GM12878 (cell line): ENCODE data around the gene SMAD2. TPM values are rescaled to one million over a fixed set of nuclear protein-coding genes. Genes with fewer than 3 reads are reported as not detected.

Source experiments
- ATAC-seq: fragments of 200-7000 bp; cut with Tn5 transposase; 3 replicates; pipeline ENCODE4 v1.9.1; 2020; ENCODE audit warnings: mild to moderate bottlenecking, moderate library complexity
- BruUV-seq: library from RNA; stranded (reverse); fragments of 400-500 nt; replicated peaks from 2 replicates; lab custom pipeline; 2021; lab: Mats Ljungman, UMichigan
- CTCF ChIA-PET: fragments of 300-600 bp; sonication (Branson Sonifier 250); formaldehyde crosslinking; extraction: SDS; loops from one replicate; lab custom pipeline; 2021; ENCODE audit warnings: inconsistent platforms; lab: Yijun Ruan, JAX
- POLR2A ChIA-PET: fragments of 350-600 bp; formaldehyde crosslinking; extraction: SDS; loops from one replicate; lab custom pipeline; 2021; ENCODE audit warnings: inconsistent platforms; lab: Charles Lee
- RAD21 ChIA-PET: fragments of 300-600 bp; sonication (Branson Sonifier 250); formaldehyde crosslinking; loops from one replicate; lab custom pipeline; 2023; ENCODE audit warnings: antibody characterized with exemption; ENCODE audit not compliant: unreplicated experiment; lab: Charles Lee
- SMC1A ChIA-PET: fragments of 300-600 bp; sonication (Branson Sonifier 250); formaldehyde crosslinking; loops from one replicate; lab custom pipeline; 2023; ENCODE audit not compliant: unreplicated experiment, uncharacterized antibody; lab: Charles Lee
- DNase-seq: peaks from one replicate; pipeline ENCODE4 v3.0.0-alpha.2; 2011; ENCODE audit warnings: low read depth, low spot score
- FAIRE-seq: peaks from 3 replicates; lab custom pipeline; 2011; peaks lifted over from hg19 to GRCh38; lab: Jason Lieb, UNC
- H2AFZ ChIP-seq: 2 replicates; pipeline ENCODE4 v1.6.0; 2011; ENCODE audit warnings: low read depth, low read length, control low read depth; ENCODE audit not compliant: control insufficient read depth
- H3K27ac ChIP-seq: 2 replicates; pipeline ENCODE4 v1.5.1; 2011; ENCODE audit warnings: control low read depth; ENCODE audit not compliant: control insufficient read depth, insufficient read depth
- H3K27me3 ChIP-seq, 2 experiments: replicated peaks in 1 of 2; 2 replicates each; pipeline versions ENCODE4 v1.6.0 to v1.6.1; 2011; ENCODE audit warnings: low read length in 1 of 2; ENCODE audit not compliant: control insufficient read depth in 2 of 2, insufficient read depth in 2 of 2
- H3K36me3 ChIP-seq, 2 experiments: 2 replicates each; pipeline ENCODE4 v1.5.1; 2011; ENCODE audit warnings: low read length in 1 of 2; ENCODE audit not compliant: control insufficient read depth in 2 of 2, insufficient read depth in 2 of 2
- H3K4me1 ChIP-seq: 2 replicates; pipeline ENCODE4 v1.6.1; 2011; ENCODE audit warnings: mild to moderate bottlenecking, low read length, moderate library complexity, mixed read lengths; ENCODE audit not compliant: control insufficient read depth, insufficient read depth
- H3K4me2 ChIP-seq: 2 replicates; pipeline ENCODE4 v1.6.0; 2011; ENCODE audit warnings: control low read depth; ENCODE audit not compliant: control insufficient read depth, insufficient read depth
- H3K4me3 ChIP-seq: fragments of 200-600 bp; sonication (generic); 2 replicates; pipeline ENCODE4 v1.5.1; 2016
- H3K79me2 ChIP-seq: 2 replicates; pipeline ENCODE4 v1.6.0; 2011; ENCODE audit warnings: low read length; ENCODE audit not compliant: control insufficient read depth, insufficient read depth
- H3K9ac ChIP-seq: 2 replicates; pipeline ENCODE4 v1.8.0; 2011; ENCODE audit warnings: low read length, control low read depth, mixed read lengths; ENCODE audit not compliant: control insufficient read depth, insufficient read depth
- H3K9me3 ChIP-seq: replicated peaks from 3 replicates; pipeline ENCODE4 v1.5.1; 2011; ENCODE audit warnings: mild to moderate bottlenecking, low read length; ENCODE audit not compliant: control insufficient read depth, insufficient read depth
- H4K20me1 ChIP-seq: 2 replicates; pipeline ENCODE4 v1.6.0; 2011; ENCODE audit not compliant: control insufficient read depth, insufficient read depth
- FOXM1 ChIP-seq: IDR thresholded peaks from 2 replicates; pipeline ENCODE4 v1.6.1; 2012; ENCODE audit warnings: low read depth, mild to moderate bottlenecking, inconsistent platforms, low read length, moderate library complexity
- MXI1 ChIP-seq: fragments of 150-350 bp; IDR thresholded peaks from 2 replicates; pipeline ENCODE4 v1.6.1; 2011; ENCODE audit warnings: low read depth, mild to moderate bottlenecking, inconsistent platforms, low read length, improper control_type of control experiment
- POU2F2 ChIP-seq: IDR thresholded peaks from 3 replicates; pipeline ENCODE4 v1.6.1; 2011; ENCODE audit warnings: low read depth, mild to moderate bottlenecking, low read length, borderline replicate concordance
- SP1 ChIP-seq: IDR thresholded peaks from one replicate; pipeline ENCODE4 v1.6.1; 2011; ENCODE audit warnings: low read depth, low read length
- SRF ChIP-seq, 2 experiments: IDR thresholded peaks; 2 replicates each; pipeline ENCODE4 v1.6.1; 2011; ENCODE audit warnings: low read depth in 2 of 2, low read length in 2 of 2, mild to moderate bottlenecking in 1 of 2, moderate library complexity in 1 of 2
- YY1 ChIP-seq: IDR thresholded peaks from 2 replicates; pipeline ENCODE4 v1.6.1; 2011; ENCODE audit warnings: low read depth, mild to moderate bottlenecking, low read length
- WGBS: methylation state at CpG from one replicate; pipeline ENCODE4 v1.1.6; 2016; ENCODE audit warnings: low lambda C conversion rate; ENCODE audit not compliant: insufficient replicate concordance, insufficient coverage; ENCODE audit errors: missing lambda C conversion rate; 5-methylcytosine and 5-hydroxymethylcytosine counted together
- in situ Hi-C: fragments of 300-500 bp; cut with MboI; formaldehyde crosslinking; loops from 9 replicates; pipeline ENCODE4 v1.14.3; 2018; ENCODE audit warnings: mixed read lengths
- intact Hi-C: fragments of 100-400 bp; cut with micrococcal nuclease; formaldehyde crosslinking; loops from one replicate; pipeline ENCODE4 v1.14.2; 2022; ENCODE audit not compliant: unreplicated experiment
- polyA plus RNA-seq, 11 experiments: library from polyadenylated mRNA; depleted of rRNA in 4 of 11; unstranded in 6 of 11; stranded (reverse) in 5 of 11; fragments of >200 nt; fragmentation: Nextera tagmentation in 4 of 11; fragmentation: Illumina TruSeq in 1 of 11; extraction: Ambion mirVana in 4 of 11; extraction: Trizol in 1 of 11; gene quantifications; 1 replicate in 1 of 11; 2 replicates in 10 of 11; pipeline versions ENCODE4 v1.2.1 to v1.2.3, GENCODE V29; 2011 to 2016; ENCODE audit warnings: inconsistent platforms in 2 of 11, missing spikeins in 2 of 11, low read depth in 1 of 11
- total RNA-seq, 4 experiments: library from RNA; depleted of rRNA in 3 of 4; stranded (reverse); fragments of >200 nt in 3 of 4; fragmentation: Illumina TruSeq in 1 of 4; extraction: Trizol in 1 of 4; gene quantifications; 2 replicates each; pipeline versions ENCODE4 v1.2.1 to v1.2.3, GENCODE V29; 2013 to 2021

The SMAD2 gene
- total and polyA plus RNA-seq, 10 of the 15 experiments (the other 5 are each of a cell fraction or from before 2014, with no cell fraction given) = 28.8 to 111 (median 65.8) TPM

DNA sequence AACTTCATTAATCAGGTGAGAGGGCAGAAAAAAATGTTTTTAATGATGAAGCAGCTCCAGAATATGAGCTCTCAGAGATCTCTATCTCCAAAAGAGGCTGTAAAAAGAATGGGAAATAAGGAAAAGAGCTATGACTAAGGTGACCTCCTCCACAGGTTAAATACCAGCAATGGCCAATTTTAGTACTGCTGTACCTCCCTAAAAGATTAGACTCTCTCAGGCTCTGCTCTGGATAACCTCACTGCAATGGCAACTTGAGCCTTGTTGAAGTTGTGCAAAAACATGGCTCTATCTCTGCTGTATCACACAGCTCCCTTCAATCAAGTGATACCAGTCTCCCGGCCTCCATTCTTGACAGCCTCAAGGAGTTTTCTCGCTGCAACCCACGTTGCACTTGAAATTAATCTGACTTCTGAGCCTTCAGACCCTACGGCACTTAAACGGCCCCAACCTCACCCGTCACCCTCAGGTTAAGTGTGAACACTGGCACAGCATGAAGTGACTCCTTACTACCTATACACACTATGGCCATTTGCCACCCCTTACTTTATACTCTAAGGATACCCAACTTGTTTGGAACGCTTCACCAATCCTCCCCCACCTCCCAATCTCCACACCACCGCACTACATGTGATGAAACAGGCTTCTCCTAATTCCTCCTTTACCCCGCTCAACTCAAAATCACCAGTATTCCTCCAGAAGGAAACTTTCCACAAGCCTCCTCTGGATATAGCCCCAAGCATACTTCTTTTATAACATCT is 36.3 kb downstream of the SMAD2 start:
- POLR2A ChIA-PET = interaction anchor here (1.7 kb wide), 1 partner anchor 9 kb away, joined by 7 read pairs; no protein-coding TSS in a partner anchor
- Histone ChIP-seq H3K27me3 (no peaks in the 10 kb centered on the region), H4K20me1 (no peaks in the 10 kb centered on the region; the same call in 1 of the 2 replicates), H3K4me1 (0 out of 2 replicates have a peak, but pooled peaks cover under 1% of the 10 kb centered on the region), H3K4me3 (no peak overlapping the region), H3K27ac (no peak overlapping the region), H3K4me2 (no peak overlapping the region), H3K9me3 (no peaks in the 10 kb centered on the region; the same call in 2 of the 3 replicates), H2AFZ (no peak overlapping the region), H3K36me3 (peaks cover 0 to 3% of the 10 kb centered on the region in 2 experiments; a peak in 3 of 4 replicates), H3K79me2 (peaks cover 29% of the 10 kb centered on the region), H3K9ac (no peak overlapping the region)
- CTCF ChIA-PET = interaction anchor here (0.6 to 1.3 kb wide), 3 partner anchors 9 to 27 kb away, joined by 3 to 6 read pairs (median 4); no protein-coding TSS in a partner anchor
- 98% methylated on average over 9 of the region's 9 CpGs for WGBS
- in situ Hi-C loops (no loop called here), intact Hi-C loops (no loop called here)
- no peak for TF ChIP-seq FOXM1
- no peak for TF ChIP-seq MXI1
- no peak for TF ChIP-seq SRF (IDR thresholded peaks at IDR 0.05; ENCODE audit: low read depth in 2 of 2, low read length in 2 of 2)
- DNase-seq = no peak
- no TSS peak for BruUV-seq
- SMC1A ChIA-PET = interaction anchor here (1.2 to 1.6 kb wide), 4 partner anchors 17 to 336 kb away, joined by 3 to 5 read pairs (median 4); no protein-coding TSS in a partner anchor
- RAD21 ChIA-PET = interaction anchor here (0.7 to 1.7 kb wide), 3 partner anchors 17 to 32 kb away, joined by 3 to 5 read pairs (median 3); no protein-coding TSS in a partner anchor
- ATAC-seq = no peak
- no peak for FAIRE-seq

DNA sequence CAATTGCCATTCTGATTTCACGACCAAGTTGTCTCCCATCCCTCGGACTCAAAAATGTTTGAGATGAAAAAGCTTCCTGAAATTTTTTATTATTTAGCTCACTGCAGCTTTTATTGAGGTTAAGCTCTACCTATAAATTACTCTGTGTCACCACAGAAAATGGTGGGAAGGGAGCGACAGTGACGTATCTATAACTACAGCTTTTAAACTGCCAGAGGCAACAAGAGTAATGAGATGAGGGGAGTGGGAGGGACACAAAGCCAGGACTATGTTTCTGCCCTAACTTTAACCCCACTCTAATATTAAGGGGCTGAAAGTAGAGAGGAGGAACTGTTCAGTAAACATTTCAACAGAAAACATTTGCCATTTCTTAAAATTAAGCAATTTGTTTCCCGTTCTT is 37.4 kb downstream of the SMAD2 start:
- no TSS peak for BruUV-seq
- Histone ChIP-seq H3K79me2 (peaks cover 19% of the 10 kb centered on the region), H3K27me3 (no peaks in the 10 kb centered on the region), H2AFZ (no peak overlapping the region), H3K9me3 (no peaks in the 10 kb centered on the region; the same call in 2 of the 3 replicates), H3K4me1 (peaks cover 6% of the 10 kb centered on the region; the same call in 1 of the 2 replicates), H3K36me3 (peaks cover 0 to 3% of the 10 kb centered on the region in 2 experiments), H3K9ac (no peak overlapping the region), H4K20me1 (no peaks in the 10 kb centered on the region; the same call in 1 of the 2 replicates), H3K4me2 (no peak overlapping the region), H3K27ac (no peak overlapping the region), H3K4me3 (no peak overlapping the region)
- DNase-seq = no peak
- WGBS = 99% methylated on average over 5 of the region's 5 CpGs
- SMC1A ChIA-PET = interaction anchor here (0.7 to 1.6 kb wide), 10 partner anchors 9 to 75 kb away, joined by 3 to 7 read pairs (median 4); no protein-coding TSS in a partner anchor
- FAIRE-seq = no peak
- POLR2A ChIA-PET = interaction anchor here (0.6 to 1.7 kb wide), 2 partner anchors 10 to 20 kb away, joined by 5 to 7 read pairs; no protein-coding TSS in a partner anchor
- in situ Hi-C loops = no loop called here
- no peak for ATAC-seq
- TF ChIP-seq POU2F2 (no peak), YY1 (no peak), SP1 (no peak)
- intact Hi-C loops = no loop called here
- CTCF ChIA-PET = interaction anchor here (1.1 to 1.3 kb wide), 4 partner anchors 10 to 25 kb away, joined by 3 to 6 read pairs (median 3); no protein-coding TSS in a partner anchor
- RAD21 ChIA-PET = interaction anchor here (0.9 to 1.7 kb wide), 2 partner anchors 16 to 34 kb away, joined by 3 to 5 read pairs; no protein-coding TSS in a partner anchor
